HCT116 (cell line): ENCODE data around the gene ALDH4A1. TPM values are rescaled to one million over a fixed set of nuclear protein-coding genes. Genes with fewer than 3 reads are reported as not detected.

Experiments used
- ATAC-seq: fragments of 200-7000 bp; cut with Tn5 transposase; 2 replicates; pipeline ENCODE4 v1.9.1; 2020; ENCODE audit warnings: mild to moderate bottlenecking, moderate library complexity
- BruUV-seq: library from RNA; stranded (reverse); fragments of 400-500 nt; replicated peaks from 2 replicates; lab custom pipeline; 2021; lab: Mats Ljungman, UMichigan
- CTCF ChIA-PET: fragments of 300-600 bp; sonication (Branson Sonifier 250); formaldehyde crosslinking; loops from one replicate; lab custom pipeline; 2021; ENCODE audit warnings: antibody characterized with exemption; lab: Charles Lee
- POLR2A ChIA-PET: fragments of 300-600, 350-600 bp; sonication (Branson Sonifier 250); formaldehyde crosslinking; loops from one replicate; lab custom pipeline; 2021; ENCODE audit warnings: antibody characterized with exemption; lab: Charles Lee
- RAD21 ChIA-PET, 2 experiments: fragments of 300-600 bp; sonication (Branson Sonifier 250); formaldehyde crosslinking; loops; one replicate each; lab custom pipeline; 2023; ENCODE audit warnings: low total read pairs in 2 of 2; ENCODE audit not compliant: uncharacterized antibody in 2 of 2, unreplicated experiment in 2 of 2, low non-redundant PET in 1 of 2; lab: Charles Lee
- DNase-seq: peaks from one replicate; pipeline ENCODE4 v3.0.0-alpha.2; 2010; ENCODE audit warnings: low read depth, low spot score
- H2AFZ ChIP-seq: fragments of 200-600 bp; shearing (Covaris generic), sonication (generic); 2 replicates; pipeline ENCODE4 v1.6.1; 2017; ENCODE audit warnings: low read depth, mixed run types, mixed read lengths, antibody characterized with exemption, low read length; ENCODE audit not compliant: poor library complexity, severe bottlenecking
- H3K27ac ChIP-seq: 2 replicates; pipeline ENCODE4 v1.5.1; 2012; ENCODE audit warnings: low read depth, low read length
- H3K27me3 ChIP-seq: fragments of 200-600 bp; sonication (generic); 2 replicates; pipeline ENCODE4 v1.6.1; 2016; ENCODE audit warnings: mixed run types, low read length, mixed read lengths; ENCODE audit not compliant: insufficient read depth
- H3K36me3 ChIP-seq, 2 experiments: fragments of 200-500 bp in 1 of 2; fragments of 200-600 bp in 1 of 2; sonication (Bioruptor generic) in 1 of 2; sonication (generic) in 1 of 2; 2 replicates each; pipeline versions ENCODE4 v1.5.1 to v1.6.1; 2014 to 2016; ENCODE audit warnings: low read length in 2 of 2, inconsistent platforms in 1 of 2, mixed read lengths in 1 of 2, mixed run types in 1 of 2; ENCODE audit not compliant: insufficient read depth in 2 of 2, control insufficient read depth in 1 of 2
- H3K4me1 ChIP-seq, 2 experiments: fragments of 200-600 bp in 1 of 2; sonication (generic) in 1 of 2; 2 replicates each; pipeline versions ENCODE4 v1.5.1 to v1.6.1; 2012 to 2017; ENCODE audit warnings: low read length in 2 of 2, inconsistent platforms in 1 of 2, mild to moderate bottlenecking in 1 of 2, mixed read lengths in 1 of 2, mixed run types in 1 of 2, moderate library complexity in 1 of 2; ENCODE audit not compliant: insufficient read depth in 2 of 2, control insufficient read depth in 1 of 2
- H3K4me2 ChIP-seq: fragments of 200-600 bp; sonication (generic); 2 replicates; pipeline ENCODE4 v1.6.1; 2017; ENCODE audit warnings: mixed run types, low read length, mixed read lengths
- H3K4me3 ChIP-seq, 2 experiments: fragments of 200-600 bp in 1 of 2; sonication (generic) in 1 of 2; replicated peaks in 1 of 2; 2 replicates each; pipeline ENCODE4 v1.5.1; 2011 to 2016; ENCODE audit warnings: low read length in 2 of 2, control low read depth in 1 of 2, low read depth in 1 of 2, mild to moderate bottlenecking in 1 of 2, mixed read lengths in 1 of 2, mixed run types in 1 of 2
- H3K79me2 ChIP-seq: fragments of 200-600 bp; sonication (generic); 2 replicates; pipeline ENCODE4 v1.6.1; 2017; ENCODE audit warnings: mild to moderate bottlenecking, mixed run types, low read length, moderate library complexity, mixed read lengths; ENCODE audit not compliant: insufficient read depth
- H3K9ac ChIP-seq: fragments of 200-600 bp; sonication (generic); 2 replicates; pipeline ENCODE4 v1.6.1; 2016; ENCODE audit warnings: low read length, mixed read lengths
- H3K9me2 ChIP-seq: fragments of 200-600 bp; sonication (generic), shearing (Covaris generic); 2 replicates; pipeline ENCODE4 v1.6.1; 2017; ENCODE audit warnings: mixed run types, mild to moderate bottlenecking, moderate library complexity; ENCODE audit not compliant: insufficient read depth
- H3K9me3 ChIP-seq, 2 experiments: fragments of 200-500 bp in 1 of 2; fragments of 200-600 bp in 1 of 2; sonication (Bioruptor generic) in 1 of 2; sonication (generic) in 1 of 2; 2 replicates each; pipeline ENCODE4 v1.6.1; 2014 to 2017; ENCODE audit warnings: low read length in 2 of 2, mixed read lengths in 2 of 2, inconsistent platforms in 1 of 2, low read depth in 1 of 2, mild to moderate bottlenecking in 1 of 2, mixed run types in 1 of 2, moderate library complexity in 1 of 2; ENCODE audit not compliant: control insufficient read depth in 1 of 2, insufficient read depth in 1 of 2
- H4K20me1 ChIP-seq: fragments of 200-600 bp; sonication (generic), shearing (Covaris generic); 2 replicates; pipeline ENCODE4 v1.6.1; 2017; ENCODE audit warnings: mixed run types, mild to moderate bottlenecking, moderate library complexity; ENCODE audit not compliant: insufficient read depth
- EZH2 ChIP-seq: fragments of 200-600 bp; sonication (generic); IDR thresholded peaks from 2 replicates; pipeline ENCODE4 v1.6.1; 2017; ENCODE audit warnings: antibody characterized with exemption, mixed run types
- EZH2phosphoT487 ChIP-seq: fragments of 200-600 bp; IDR thresholded peaks from 2 replicates; pipeline ENCODE4 v1.6.1; 2018; ENCODE audit warnings: antibody characterized with exemption, borderline replicate concordance
- RAD21 ChIP-seq: IDR thresholded peaks from 2 replicates; pipeline ENCODE4 v1.6.1; 2012; ENCODE audit warnings: low read depth, mild to moderate bottlenecking
- SP1 ChIP-seq: IDR thresholded peaks from 2 replicates; pipeline ENCODE4 v1.6.1; 2012; ENCODE audit warnings: low read depth
- TCF7L2 ChIP-seq: IDR thresholded peaks from 2 replicates; pipeline ENCODE4 v1.7.0; 2011; ENCODE audit warnings: borderline replicate concordance, inconsistent platforms; ENCODE audit not compliant: insufficient read depth, insufficient read length; ENCODE audit errors: extremely low read depth
- ZFX ChIP-seq: fragments of 450-650 bp; IDR thresholded peaks from 2 replicates; pipeline ENCODE4 v1.6.1; 2017
- intact Hi-C: fragments of 100-400 bp; cut with micrococcal nuclease; formaldehyde crosslinking; loops from 2 replicates; pipeline ENCODE4 v1.10.0; 2022
- total RNA-seq: library from RNA; stranded (reverse); gene quantifications from one replicate; pipeline ENCODE4 v1.2.1, GENCODE V29; 2021; ENCODE audit not compliant: unreplicated experiment
- TF ChIP-seq, protein P1 (sequence below): IDR thresholded peaks from 2 replicates; pipeline ENCODE4 v1.6.1; 2011; ENCODE audit warnings: mild to moderate bottlenecking, low read length, moderate library complexity; ENCODE audit not compliant: insufficient replicate concordance; ENCODE audit errors: extremely low read depth
- TF ChIP-seq, protein P2 (sequence below): IDR thresholded peaks from 2 replicates; pipeline ENCODE4 v1.6.1; 2012
- TF ChIP-seq, protein P3 (sequence below): IDR thresholded peaks from 2 replicates; pipeline ENCODE4 v1.6.1; 2012

ALDH4A1 gene
- total RNA-seq, 1 experiment from 2014 or later: 12.6 TPM

DNA sequence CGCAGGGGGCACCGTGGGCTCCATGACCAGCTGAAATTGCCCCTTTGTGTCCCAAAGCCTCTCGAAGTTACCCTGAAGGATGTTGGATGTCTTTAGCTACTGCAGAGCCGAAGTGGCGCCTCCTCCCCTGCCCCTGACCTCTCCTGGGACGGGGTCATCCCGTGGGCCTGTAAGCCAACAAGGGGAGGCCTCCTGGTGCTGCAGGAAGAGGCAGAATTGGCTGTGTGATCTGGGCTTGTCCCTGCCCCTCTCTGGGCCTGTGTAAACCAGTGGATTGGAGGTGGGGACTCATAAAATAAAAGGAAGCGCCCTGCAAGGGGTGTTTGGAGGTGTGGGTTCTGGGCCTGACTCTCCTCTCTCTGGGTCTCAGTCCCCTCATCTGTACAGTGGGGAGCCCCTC is 40.8 kb downstream of the ALDH4A1 start:
- CTCF ChIA-PET: interaction anchor here (1.4 kb wide), 1 partner anchor 14 kb away, joined by 4 read pairs; no protein-coding TSS in a partner anchor

DNA sequence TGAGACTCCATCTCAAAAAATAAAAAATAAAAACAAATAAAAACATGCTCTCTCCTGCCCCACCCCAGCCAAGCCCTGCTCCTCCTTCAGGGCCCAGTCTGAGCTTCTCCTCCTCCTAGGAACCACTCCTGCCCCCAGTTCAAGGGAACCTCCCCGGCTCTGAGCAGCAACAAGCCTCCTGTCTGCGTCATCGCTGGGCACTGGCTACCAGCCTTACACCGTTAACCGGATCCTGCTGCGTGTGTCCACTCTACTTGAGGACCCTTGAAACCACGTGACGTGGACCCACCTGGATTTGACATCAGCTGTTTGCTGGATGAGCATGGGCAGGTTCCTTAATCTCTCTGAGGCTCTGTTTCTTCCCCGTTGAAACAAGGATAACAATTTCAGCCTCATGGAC is 41.3 kb downstream of the ALDH4A1 start:
- Histone ChIP-seq H3K4me1 (no peaks in the 10 kb centered on the region), H3K27me3 (0 out of 2 replicates have a peak, but pooled peaks cover 3% of the 10 kb centered on the region), H3K36me3 (no peaks in the 10 kb centered on the region), H3K4me3 (no peak overlapping the region), H3K27ac (no peak overlapping the region), H3K9me2 (no peaks in the 10 kb centered on the region), H3K4me2 (no peak overlapping the region), H3K79me2 (no peaks in the 10 kb centered on the region), H3K9me3 (no peaks in the 10 kb centered on the region), H3K9ac (no peak overlapping the region), H4K20me1 (no peaks in the 10 kb centered on the region), H2AFZ (no peak overlapping the region)
- RAD21 ChIA-PET: no interaction called here
- TF ChIP-seq, protein P1, sequence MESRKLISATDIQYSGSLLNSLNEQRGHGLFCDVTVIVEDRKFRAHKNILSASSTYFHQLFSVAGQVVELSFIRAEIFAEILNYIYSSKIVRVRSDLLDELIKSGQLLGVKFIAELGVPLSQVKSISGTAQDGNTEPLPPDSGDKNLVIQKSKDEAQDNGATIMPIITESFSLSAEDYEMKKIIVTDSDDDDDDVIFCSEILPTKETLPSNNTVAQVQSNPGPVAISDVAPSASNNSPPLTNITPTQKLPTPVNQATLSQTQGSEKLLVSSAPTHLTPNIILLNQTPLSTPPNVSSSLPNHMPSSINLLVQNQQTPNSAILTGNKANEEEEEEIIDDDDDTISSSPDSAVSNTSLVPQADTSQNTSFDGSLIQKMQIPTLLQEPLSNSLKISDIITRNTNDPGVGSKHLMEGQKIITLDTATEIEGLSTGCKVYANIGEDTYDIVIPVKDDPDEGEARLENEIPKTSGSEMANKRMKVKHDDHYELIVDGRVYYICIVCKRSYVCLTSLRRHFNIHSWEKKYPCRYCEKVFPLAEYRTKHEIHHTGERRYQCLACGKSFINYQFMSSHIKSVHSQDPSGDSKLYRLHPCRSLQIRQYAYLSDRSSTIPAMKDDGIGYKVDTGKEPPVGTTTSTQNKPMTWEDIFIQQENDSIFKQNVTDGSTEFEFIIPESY: no peak
- TF ChIP-seq TCF7L2 (no peak), ZFX (no peak), SP1 (no peak), EZH2 (no peak)
- TF ChIP-seq, protein P2, sequence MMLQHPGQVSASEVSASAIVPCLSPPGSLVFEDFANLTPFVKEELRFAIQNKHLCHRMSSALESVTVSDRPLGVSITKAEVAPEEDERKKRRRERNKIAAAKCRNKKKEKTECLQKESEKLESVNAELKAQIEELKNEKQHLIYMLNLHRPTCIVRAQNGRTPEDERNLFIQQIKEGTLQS: no peak
- TF ChIP-seq, protein P3, sequence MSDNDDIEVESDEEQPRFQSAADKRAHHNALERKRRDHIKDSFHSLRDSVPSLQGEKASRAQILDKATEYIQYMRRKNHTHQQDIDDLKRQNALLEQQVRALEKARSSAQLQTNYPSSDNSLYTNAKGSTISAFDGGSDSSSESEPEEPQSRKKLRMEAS: no peak
- BruUV-seq: no TSS peak
- DNase-seq: no peak
- ATAC-seq: no peak
- CTCF ChIA-PET: interaction anchor here (1.4 kb wide), 1 partner anchor 14 kb away, joined by 4 read pairs; no protein-coding TSS in a partner anchor
- intact Hi-C loops: no loop called here
- POLR2A ChIA-PET: no interaction called here

More for the DNA sequence above, 40.8 kb downstream of the ALDH4A1 start:
- Histone ChIP-seq H3K9me2 (no peaks in the 10 kb centered on the region), H3K9ac (no peak overlapping the region), H4K20me1 (no peaks in the 10 kb centered on the region), H3K27me3 (0 out of 2 replicates have a peak, but pooled peaks cover 3% of the 10 kb centered on the region), H3K4me3 (no peak overlapping the region), H3K27ac (no peak overlapping the region), H3K4me1 (no peaks in the 10 kb centered on the region), H3K4me2 (no peak overlapping the region), H3K79me2 (no peaks in the 10 kb centered on the region), H3K36me3 (no peaks in the 10 kb centered on the region), H3K9me3 (no peaks in the 10 kb centered on the region), H2AFZ (no peak overlapping the region)
- RAD21 ChIA-PET: no interaction called here
- ATAC-seq: no peak
- POLR2A ChIA-PET: no interaction called here
- intact Hi-C loops: no loop called here
- no peak for TF ChIP-seq EZH2phosphoT487
- TF ChIP-seq RAD21: no peak
- no TSS peak for BruUV-seq
- no peak for DNase-seq
